Measurements from ENCODE around the gene FSD1.
"Not testable (repeated sequence)": the region's sequence is repeated elsewhere in the genome, so short reads cannot be mapped to it uniquely, and the experiment has no call there.

Gene FSD1

GRCh38 chr19:4284974-4285373, 19.4 kb upstream of the FSD1 start:
- no peak overlapping the region for H3K4me3 ChIP-seq (ENCODE audit: low read depth, low read length)
- no peak for DNase-seq (ENCODE audit: low read depth)
- no peak for TF ChIP-seq CTCF (IDR thresholded peaks at IDR 0.05; ENCODE audit: control insufficient read depth, extremely low read depth, insufficient read depth)

- not testable (repeated sequence) for H3K4me3 ChIP-seq (ENCODE audit: low read depth, low read length); DNase-seq (ENCODE audit: low read depth)
Observed at GRCh38 chr19:4286141-4286540, 18.3 kb upstream of the FSD1 start.

- no peak overlapping the region for H3K4me3 ChIP-seq (ENCODE audit: low read depth, low read length)
- TF ChIP-seq CTCF (IDR thresholded peaks at IDR 0.05; ENCODE audit: control insufficient read depth, extremely low read depth, insufficient read depth) = no peak
- no peak for DNase-seq (ENCODE audit: low read depth)
Observed at GRCh38 chr19:4288091-4288777, 16.2 kb upstream of the FSD1 start.

- H3K4me3 ChIP-seq (ENCODE audit: low read depth, low read length) = no peak overlapping the region
- DNase-seq (ENCODE audit: low read depth) = no peak
- TF ChIP-seq CTCF (IDR thresholded peaks at IDR 0.05; ENCODE audit: control insufficient read depth, extremely low read depth, insufficient read depth) = no peak
Observed at GRCh38 chr19:4291184-4291732, 13.1 kb upstream of the FSD1 start.

GRCh38 chr19:4292515-4292914, 11.9 kb upstream of the FSD1 start:
- no peak for DNase-seq (ENCODE audit: low read depth)
- no peak for TF ChIP-seq CTCF (IDR thresholded peaks at IDR 0.05; ENCODE audit: control insufficient read depth, extremely low read depth, insufficient read depth)
- no peak overlapping the region for H3K4me3 ChIP-seq (ENCODE audit: low read depth, low read length)

GRCh38 chr19:4294389-4294788, 10.0 kb upstream of the FSD1 start:
- no peak for DNase-seq (ENCODE audit: low read depth)
- TF ChIP-seq CTCF (IDR thresholded peaks at IDR 0.05; ENCODE audit: control insufficient read depth, extremely low read depth, insufficient read depth) = no peak

GRCh38 chr19:4295972-4296771, 8.2 kb upstream of the FSD1 start:
- no peak for TF ChIP-seq CTCF (IDR thresholded peaks at IDR 0.05; ENCODE audit: control insufficient read depth, extremely low read depth, insufficient read depth)
- H3K4me3 ChIP-seq (ENCODE audit: low read depth, low read length) = no peak overlapping the region
- DNase-seq (ENCODE audit: low read depth) = no peak

More at GRCh38 chr19:4294389-4294788, 10.0 kb upstream of the FSD1 start:
- H3K4me3 ChIP-seq (ENCODE audit: low read depth, low read length) = no peak overlapping the region

Data from LNCaP clone FGC (cell line).